Keratinocyte (primary cell): ENCODE data around the gene PABPN1L. TPM values are rescaled to one million over a fixed set of nuclear protein-coding genes. Genes with fewer than 3 reads are reported as not detected.

ENCODE experiments used
- DNase-seq: peaks from one replicate; pipeline ENCODE4 v3.0.0-alpha.2; 2011; ENCODE audit warnings: low read depth, missing footprints, low spot score
- FAIRE-seq: peaks from 2 replicates; lab custom pipeline; 2011; peaks lifted over from hg19 to GRCh38; lab: Jason Lieb, UNC
- H2AFZ ChIP-seq: 2 replicates; pipeline ENCODE4 v1.6.0; 2012; ENCODE audit warnings: low read length, control low read depth, inconsistent platforms; ENCODE audit not compliant: control insufficient read depth
- H3K27ac ChIP-seq: 2 replicates; pipeline ENCODE4 v1.5.1; 2011; ENCODE audit warnings: low read length; ENCODE audit not compliant: control insufficient read depth, insufficient read depth
- H3K27me3 ChIP-seq: 3 replicates; pipeline ENCODE4 v1.6.0; 2011; ENCODE audit warnings: low read length; ENCODE audit not compliant: control insufficient read depth, insufficient read depth; ENCODE audit errors: extremely low read depth
- H3K36me3 ChIP-seq, 2 experiments: 2 replicates in 1 of 2; 3 replicates in 1 of 2; pipeline ENCODE4 v1.5.1; 2011; ENCODE audit warnings: low read length in 2 of 2, mild to moderate bottlenecking in 1 of 2; ENCODE audit not compliant: control insufficient read depth in 2 of 2, insufficient read depth in 2 of 2; ENCODE audit errors: extremely low read depth in 1 of 2
- H3K4me1 ChIP-seq: 3 replicates; pipeline ENCODE4 v1.5.1; 2011; ENCODE audit warnings: low read length; ENCODE audit not compliant: control insufficient read depth, insufficient read depth; ENCODE audit errors: extremely low read depth
- H3K4me2 ChIP-seq: 3 replicates; pipeline ENCODE4 v1.6.0; 2011; ENCODE audit warnings: low read depth, low read length; ENCODE audit not compliant: control insufficient read depth, insufficient read depth; ENCODE audit errors: extremely low read depth
- H3K4me3 ChIP-seq, 3 experiments: fragments of 200-600 bp in 1 of 3; sonication (generic) in 1 of 3; 2 replicates in 2 of 3; 3 replicates in 1 of 3; pipeline ENCODE4 v1.5.1; 2011 to 2016; ENCODE audit warnings: low read length in 3 of 3, mild to moderate bottlenecking in 3 of 3, control low read depth in 2 of 3, inconsistent platforms in 1 of 3, low read depth in 1 of 3, mixed read lengths in 1 of 3, mixed run types in 1 of 3, moderate library complexity in 1 of 3; ENCODE audit not compliant: control insufficient read depth in 2 of 3, insufficient read depth in 2 of 3; ENCODE audit errors: extremely low read depth in 1 of 3
- H3K79me2 ChIP-seq: 2 replicates; pipeline ENCODE4 v1.6.0; 2012; ENCODE audit warnings: low read length; ENCODE audit not compliant: control insufficient read depth, insufficient read depth
- H3K9ac ChIP-seq: 3 replicates; pipeline ENCODE4 v1.6.0; 2011; ENCODE audit warnings: low read length; ENCODE audit not compliant: control insufficient read depth, insufficient read depth; ENCODE audit errors: extremely low read depth
- H3K9me1 ChIP-seq: 3 replicates; pipeline ENCODE4 v1.6.0; 2011; ENCODE audit warnings: low read length; ENCODE audit not compliant: control insufficient read depth, insufficient read depth; ENCODE audit errors: extremely low read depth
- H3K9me3 ChIP-seq: 2 replicates; pipeline ENCODE4 v1.5.1; 2012; ENCODE audit warnings: low read depth, low read length; ENCODE audit not compliant: control insufficient read depth
- H4K20me1 ChIP-seq: 3 replicates; pipeline ENCODE4 v1.6.0; 2011; ENCODE audit warnings: low read length; ENCODE audit not compliant: control insufficient read depth, insufficient read depth; ENCODE audit errors: extremely low read depth
- EZH2 ChIP-seq: IDR thresholded peaks from one replicate; pipeline ENCODE4 v1.6.1; 2012; ENCODE audit warnings: inconsistent platforms, mild to moderate bottlenecking, low read length, moderate library complexity
- dilution Hi-C: fragments of 300-500 bp; cut with MboI; formaldehyde crosslinking; loops from one replicate; pipeline ENCODE4 v1.7.0; 2020; ENCODE audit warnings: low sequenced_read_pairs; ENCODE audit not compliant: extremely low pct_ligation_motif_present
- polyA plus RNA-seq, 5 experiments: library from polyadenylated mRNA; depleted of rRNA in 3 of 5; stranded (reverse) in 3 of 5; stranded (forward) in 1 of 5; unstranded in 1 of 5; fragments of >200 nt; gene quantifications; 1 replicate in 1 of 5; 2 replicates in 3 of 5; 3 replicates in 1 of 5; pipeline versions ENCODE4 v1.2.1 to v1.2.3, GENCODE V29; 2011 to 2012; ENCODE audit warnings: missing spikeins in 2 of 5, low read depth in 1 of 5, low replicate concordance in 1 of 5
- TF ChIP-seq, protein P1 (sequence below), 3 experiments: IDR thresholded peaks in 1 of 3; conservative IDR thresholded peaks in 1 of 3; optimal IDR thresholded peaks in 1 of 3; 2 replicates in 2 of 3; 3 replicates in 1 of 3; pipeline versions ENCODE3 to v1.5.1; 2011; ENCODE audit warnings: low read length in 3 of 3, mild to moderate bottlenecking in 3 of 3, moderate library complexity in 2 of 3, control low read depth in 1 of 3, inconsistent platforms in 1 of 3; ENCODE audit not compliant: insufficient read depth in 2 of 3; ENCODE audit errors: extremely low read depth in 1 of 3

The PABPN1L gene
- polyA plus RNA-seq, 1 donor (not counting 4 experiments of a cell fraction or from before 2014, with no cell fraction given) = not detected

DNA sequence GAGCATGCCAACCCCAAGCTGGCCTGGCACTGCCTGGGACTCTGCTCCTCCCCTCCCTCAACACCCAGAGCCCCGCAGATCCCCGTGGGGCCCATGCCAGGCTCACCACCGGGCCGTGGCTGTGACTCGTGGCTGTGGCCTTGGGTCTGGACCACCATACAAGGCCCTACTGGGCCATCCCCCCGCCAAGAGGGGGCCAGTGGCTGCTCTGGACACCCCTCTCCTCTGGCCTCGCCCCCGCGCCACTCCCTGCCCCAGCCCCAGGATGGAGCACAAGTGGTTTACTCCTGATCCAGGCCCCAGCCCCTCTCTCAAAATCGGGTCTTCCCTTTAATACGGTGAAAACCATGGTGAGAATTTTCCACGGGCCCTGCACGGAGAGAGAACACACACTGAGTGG lies 3.0 kb downstream of the PABPN1L start:
- Histone ChIP-seq H2AFZ (no peak overlapping the region), H3K9me3 (no peaks in the 10 kb centered on the region), H3K36me3 (peaks cover 3 to 18% of the 10 kb centered on the region in 2 experiments), H3K4me3 (no peak overlapping the region), H3K4me2 (no peak overlapping the region), H3K4me1 (no peaks in the 10 kb centered on the region), H4K20me1 (no peaks in the 10 kb centered on the region), H3K9me1 (no peaks in the 10 kb centered on the region), H3K27ac (no peak overlapping the region), H3K9ac (no peak overlapping the region), H3K79me2 (no peaks in the 10 kb centered on the region), H3K27me3 (peaks cover 6% of the 10 kb centered on the region)
- TF ChIP-seq, protein P1, sequence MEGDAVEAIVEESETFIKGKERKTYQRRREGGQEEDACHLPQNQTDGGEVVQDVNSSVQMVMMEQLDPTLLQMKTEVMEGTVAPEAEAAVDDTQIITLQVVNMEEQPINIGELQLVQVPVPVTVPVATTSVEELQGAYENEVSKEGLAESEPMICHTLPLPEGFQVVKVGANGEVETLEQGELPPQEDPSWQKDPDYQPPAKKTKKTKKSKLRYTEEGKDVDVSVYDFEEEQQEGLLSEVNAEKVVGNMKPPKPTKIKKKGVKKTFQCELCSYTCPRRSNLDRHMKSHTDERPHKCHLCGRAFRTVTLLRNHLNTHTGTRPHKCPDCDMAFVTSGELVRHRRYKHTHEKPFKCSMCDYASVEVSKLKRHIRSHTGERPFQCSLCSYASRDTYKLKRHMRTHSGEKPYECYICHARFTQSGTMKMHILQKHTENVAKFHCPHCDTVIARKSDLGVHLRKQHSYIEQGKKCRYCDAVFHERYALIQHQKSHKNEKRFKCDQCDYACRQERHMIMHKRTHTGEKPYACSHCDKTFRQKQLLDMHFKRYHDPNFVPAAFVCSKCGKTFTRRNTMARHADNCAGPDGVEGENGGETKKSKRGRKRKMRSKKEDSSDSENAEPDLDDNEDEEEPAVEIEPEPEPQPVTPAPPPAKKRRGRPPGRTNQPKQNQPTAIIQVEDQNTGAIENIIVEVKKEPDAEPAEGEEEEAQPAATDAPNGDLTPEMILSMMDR (optimal IDR thresholded peaks at IDR 0.05 in 1 of 3, IDR thresholded peaks at IDR 0.05 in 1 of 3, conservative IDR thresholded peaks at IDR 0.05 in 1 of 3; ENCODE audit: extremely low read depth in 1 of 3, insufficient read depth in 2 of 3, low read length in 3 of 3) = no peak
- TF ChIP-seq EZH2 = no peak
- dilution Hi-C loops = no loop called here
- DNase-seq (no peak), FAIRE-seq (no peak)

DNA sequence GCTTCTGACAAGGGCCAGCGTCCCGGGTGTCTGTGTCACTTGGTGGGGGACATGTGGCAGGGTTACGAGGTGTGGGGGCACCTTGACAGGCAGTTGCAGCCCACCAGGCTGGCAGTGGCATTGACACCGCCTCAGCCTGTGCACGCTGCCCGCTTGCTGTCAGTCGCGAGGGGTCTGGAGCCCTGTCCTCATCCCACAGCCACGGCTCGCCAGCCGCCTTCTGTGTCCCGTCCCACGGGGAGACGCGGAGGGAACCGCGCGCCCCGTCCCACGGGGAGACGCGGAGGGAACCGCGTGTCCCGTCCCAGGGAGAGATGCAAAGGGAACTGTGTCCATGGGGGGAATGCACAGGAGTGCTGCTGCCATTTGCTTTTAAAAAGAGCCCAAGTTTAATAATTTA lies 3.5 kb downstream of the PABPN1L start:
- no peak overlapping the region for H3K9ac ChIP-seq
- H3K4me2 ChIP-seq = no peak overlapping the region
- no peaks in the 10 kb centered on the region for H3K9me3 ChIP-seq
- H3K9me1 ChIP-seq = no peaks in the 10 kb centered on the region
- DNase-seq (no peak), FAIRE-seq (no peak)
- H3K27ac ChIP-seq = no peak overlapping the region
- no peak overlapping the region for H3K4me3 ChIP-seq
- TF ChIP-seq, protein P1 (optimal IDR thresholded peaks at IDR 0.05 in 1 of 3, IDR thresholded peaks at IDR 0.05 in 1 of 3, conservative IDR thresholded peaks at IDR 0.05 in 1 of 3; ENCODE audit: extremely low read depth in 1 of 3, insufficient read depth in 2 of 3, low read length in 3 of 3) = no peak
- TF ChIP-seq EZH2 = no peak
- no peaks in the 10 kb centered on the region for H3K79me2 ChIP-seq
- peaks cover 4% of the 10 kb centered on the region for H3K27me3 ChIP-seq
- no peaks in the 10 kb centered on the region for H3K4me1 ChIP-seq
- peaks cover 3 to 18% of the 10 kb centered on the region in 2 experiments for H3K36me3 ChIP-seq
- dilution Hi-C loops = no loop called here
- H4K20me1 ChIP-seq = no peaks in the 10 kb centered on the region
- no peak overlapping the region for H2AFZ ChIP-seq
